OCI-M2 (cell line): Measurements from ENCODE around the gene CREB5.
"Not testable (repeated sequence)": the region's sequence is repeated elsewhere in the genome, so short reads cannot be mapped to it uniquely, and the experiment has no call there.

ENCODE experiments used
- DNase-seq: peaks from one replicate; lab custom pipeline; 2025; ENCODE audit not compliant: unreplicated experiment; lab: John Stamatoyannopoulos, UW

Gene CREB5, protein sequence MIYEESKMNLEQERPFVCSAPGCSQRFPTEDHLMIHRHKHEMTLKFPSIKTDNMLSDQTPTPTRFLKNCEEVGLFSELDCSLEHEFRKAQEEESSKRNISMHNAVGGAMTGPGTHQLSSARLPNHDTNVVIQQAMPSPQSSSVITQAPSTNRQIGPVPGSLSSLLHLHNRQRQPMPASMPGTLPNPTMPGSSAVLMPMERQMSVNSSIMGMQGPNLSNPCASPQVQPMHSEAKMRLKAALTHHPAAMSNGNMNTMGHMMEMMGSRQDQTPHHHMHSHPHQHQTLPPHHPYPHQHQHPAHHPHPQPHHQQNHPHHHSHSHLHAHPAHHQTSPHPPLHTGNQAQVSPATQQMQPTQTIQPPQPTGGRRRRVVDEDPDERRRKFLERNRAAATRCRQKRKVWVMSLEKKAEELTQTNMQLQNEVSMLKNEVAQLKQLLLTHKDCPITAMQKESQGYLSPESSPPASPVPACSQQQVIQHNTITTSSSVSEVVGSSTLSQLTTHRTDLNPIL

GRCh38 chr7:28411876-28412662 is at the start of gene CREB5:
TSS of gene CREB5 (plus strand) at chr7:28412518. CDS start at chr7:28412915, 397 bp downstream.
- DNase-seq = no peak

DNA sequence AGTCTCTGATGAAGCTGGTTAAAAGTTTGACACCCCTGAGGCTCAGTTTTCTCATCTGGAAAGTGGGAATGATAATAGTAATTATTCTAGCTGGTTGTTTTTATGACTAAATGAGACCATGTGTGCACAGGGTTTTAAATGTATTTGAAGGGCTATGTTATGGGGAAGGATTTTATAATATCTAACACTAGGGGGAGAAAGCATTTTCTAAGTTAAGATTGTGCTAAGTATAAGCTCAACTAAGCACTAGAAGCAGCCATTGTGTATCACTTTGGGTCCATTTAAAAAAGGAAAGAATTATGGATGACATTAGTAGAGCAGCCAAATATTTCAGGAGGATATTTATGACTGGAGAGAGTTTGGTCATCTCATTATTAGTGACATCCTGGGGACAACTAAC is 49.5 kb upstream of the CREB5 start:
- no peak for DNase-seq

DNA sequence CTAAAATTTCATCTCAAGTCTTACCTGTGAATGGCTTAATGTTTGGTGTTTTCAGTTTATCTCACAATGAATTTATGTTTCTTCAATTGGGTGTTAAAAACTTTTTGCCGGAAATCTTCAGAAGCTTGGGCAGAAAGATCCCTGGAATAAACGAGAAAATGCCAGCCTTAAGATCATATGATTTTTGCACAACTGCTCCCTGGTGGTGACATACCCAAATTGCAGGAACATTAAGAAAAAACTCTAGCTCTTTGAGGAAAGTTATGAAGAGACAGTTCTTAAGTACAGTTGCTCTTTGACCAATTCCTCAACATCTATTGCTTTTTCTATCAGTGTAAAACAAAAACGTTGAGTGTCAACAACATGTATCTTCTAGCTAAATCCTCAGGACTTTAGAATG is 48.2 kb upstream of the CREB5 start:
- no peak for DNase-seq

GRCh38 chr7:28369523-28369922 is 42.8 kb upstream of the CREB5 start:
- no peak for DNase-seq

GRCh38 chr7:28371846-28372245 is 40.5 kb upstream of the CREB5 start:
- no peak for DNase-seq

GRCh38 chr7:28373990-28374389 is 38.3 kb upstream of the CREB5 start:
- DNase-seq = no peak

DNA sequence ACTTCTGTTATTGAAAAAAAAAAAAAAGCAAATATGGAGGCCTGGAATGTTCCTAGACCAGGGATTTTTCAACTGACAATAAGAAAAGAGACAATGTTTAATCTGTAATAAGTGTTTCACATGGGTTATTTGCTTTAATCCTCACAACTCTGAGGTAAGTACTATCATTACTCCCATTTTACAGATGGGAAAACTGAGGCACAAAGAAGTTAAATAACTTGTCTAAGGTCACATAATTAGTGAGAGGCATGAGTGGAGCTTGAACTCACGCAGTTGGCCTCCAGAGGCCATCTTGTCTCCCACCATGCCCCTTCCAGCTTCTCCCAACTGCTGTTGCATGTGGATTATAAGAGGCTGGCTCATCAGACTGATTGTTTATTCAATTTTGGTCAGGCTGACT is 36.6 kb upstream of the CREB5 start:
- DNase-seq = no peak

DNA sequence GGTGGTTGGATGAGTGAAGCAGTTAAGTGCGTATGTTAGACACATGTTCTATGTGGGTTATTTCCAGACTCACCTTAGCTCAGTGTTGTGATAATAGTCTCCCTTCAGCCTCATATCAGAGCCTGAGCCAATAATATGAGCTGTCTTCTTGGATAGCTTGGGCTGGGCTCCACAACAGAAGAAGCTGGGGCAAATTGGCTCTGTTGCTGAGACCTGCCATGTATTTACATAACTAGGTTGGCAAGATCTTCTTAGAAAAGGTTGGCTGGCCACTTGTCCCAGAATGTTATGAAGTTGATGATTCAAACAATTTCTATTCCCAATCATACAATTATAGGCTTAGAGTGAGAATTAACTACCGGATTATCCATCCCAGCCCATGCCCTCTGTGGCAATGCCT is 35.7 kb upstream of the CREB5 start:
- DNase-seq = no peak

DNA sequence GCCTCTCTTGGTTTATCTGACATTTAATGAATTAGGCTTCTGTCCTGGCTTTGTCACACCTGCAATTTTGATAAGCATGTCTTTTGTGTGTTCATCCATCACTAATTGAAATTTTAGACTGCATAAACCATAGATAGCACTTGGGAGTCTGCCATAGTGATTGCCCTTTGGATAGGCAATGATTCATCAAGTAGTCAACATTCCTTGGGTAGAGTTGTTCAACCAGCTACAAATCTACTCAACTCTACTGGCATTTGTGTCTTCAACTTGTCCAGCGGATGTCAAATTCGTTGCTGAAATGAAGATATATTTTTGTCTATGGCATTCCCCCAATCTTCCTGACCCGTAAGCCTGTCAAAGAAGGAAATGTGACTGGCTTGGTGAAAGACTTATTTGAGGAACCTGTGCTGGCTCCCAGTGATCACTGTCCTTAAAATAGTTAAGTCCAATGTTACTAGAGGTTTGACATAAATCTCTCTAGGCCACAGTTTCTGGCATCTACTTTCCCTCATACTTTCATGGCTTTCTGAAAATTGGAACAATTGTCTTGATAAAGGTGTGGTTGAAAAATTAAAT is 33.7 kb upstream of the CREB5 start:
- DNase-seq = no peak

GRCh38 chr7:28381466-28381865 is 30.9 kb upstream of the CREB5 start:
- no peak for DNase-seq

DNA sequence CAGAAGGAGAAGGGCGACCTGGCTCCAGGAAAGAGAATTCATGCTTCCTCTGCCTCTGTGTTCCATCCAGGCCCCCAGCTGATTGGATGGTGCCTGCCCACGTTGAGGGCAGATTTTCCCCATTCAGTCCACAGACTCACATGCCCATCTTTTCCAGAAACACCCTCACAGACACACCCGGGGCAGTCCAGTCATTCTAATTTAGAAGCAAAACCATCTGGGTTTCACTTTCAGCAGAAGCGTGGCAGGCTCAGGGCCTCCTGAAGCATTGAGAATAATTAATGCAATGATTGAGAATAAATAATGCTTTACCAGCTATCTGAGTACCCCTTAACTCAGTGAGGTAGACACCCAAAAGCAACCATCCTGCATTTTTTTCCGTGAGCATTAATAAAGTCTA is 30.2 kb upstream of the CREB5 start:
- no peak for DNase-seq

DNA sequence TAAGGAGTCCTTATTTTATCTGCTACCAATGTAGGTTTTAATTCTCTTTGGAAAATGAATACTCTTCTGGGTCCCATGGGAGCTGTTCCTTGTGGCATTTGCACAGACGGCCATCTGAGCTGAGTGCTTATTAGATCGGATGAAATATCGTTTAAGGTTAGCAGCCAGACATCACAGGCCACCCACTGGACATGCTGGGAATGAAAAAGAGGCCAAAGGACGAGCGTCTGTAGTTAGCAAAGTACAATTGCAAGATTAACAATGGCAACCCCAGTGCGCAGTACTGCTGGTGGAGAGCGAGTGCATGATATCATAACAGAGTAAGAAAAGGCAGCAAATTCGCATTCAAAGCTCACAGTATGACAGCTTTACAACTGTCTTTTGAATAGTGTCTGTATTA is 28.3 kb upstream of the CREB5 start:
- DNase-seq = no peak

DNA sequence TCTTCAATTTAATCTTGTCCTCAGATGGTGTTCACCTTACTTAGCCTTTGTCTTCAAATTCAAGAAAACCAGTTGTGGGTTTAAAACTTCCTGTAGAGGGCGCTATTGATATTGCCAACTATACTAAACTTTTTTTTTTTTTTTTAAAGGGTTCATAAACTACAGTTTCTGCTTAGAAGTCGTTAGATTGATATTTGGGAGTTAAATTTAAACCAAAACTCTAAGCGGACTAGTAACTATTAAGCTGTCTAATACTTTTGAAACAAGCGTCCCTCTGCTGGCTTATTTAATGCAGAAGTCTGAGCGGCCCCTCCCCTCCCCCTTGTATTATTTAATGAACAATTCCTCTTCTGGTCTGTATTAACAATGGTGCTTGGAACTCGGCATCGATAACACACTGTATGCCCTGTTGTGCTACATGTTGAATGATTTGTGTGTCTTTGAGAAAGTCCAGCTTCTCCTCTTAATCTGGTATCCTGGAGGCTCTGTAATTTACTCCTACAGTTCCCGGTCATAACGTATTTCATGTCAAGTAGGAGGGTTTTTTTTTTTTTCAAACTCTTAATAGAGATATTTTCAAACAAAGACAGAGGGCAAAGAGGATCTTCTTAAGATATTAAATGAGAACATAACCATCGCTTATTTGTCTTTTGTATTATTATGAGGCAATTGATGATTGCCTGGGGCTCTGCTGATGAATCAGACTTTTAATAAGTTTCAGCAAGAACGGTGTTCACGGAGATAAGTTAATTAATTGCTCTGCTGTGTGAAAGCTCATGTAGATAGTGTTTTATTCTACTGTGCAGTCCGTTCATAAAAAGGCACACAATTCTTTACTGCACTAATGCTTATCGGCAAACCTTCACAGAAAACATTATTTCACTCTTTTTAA is 22.6 kb upstream of the CREB5 start:
- no peak for DNase-seq

DNA sequence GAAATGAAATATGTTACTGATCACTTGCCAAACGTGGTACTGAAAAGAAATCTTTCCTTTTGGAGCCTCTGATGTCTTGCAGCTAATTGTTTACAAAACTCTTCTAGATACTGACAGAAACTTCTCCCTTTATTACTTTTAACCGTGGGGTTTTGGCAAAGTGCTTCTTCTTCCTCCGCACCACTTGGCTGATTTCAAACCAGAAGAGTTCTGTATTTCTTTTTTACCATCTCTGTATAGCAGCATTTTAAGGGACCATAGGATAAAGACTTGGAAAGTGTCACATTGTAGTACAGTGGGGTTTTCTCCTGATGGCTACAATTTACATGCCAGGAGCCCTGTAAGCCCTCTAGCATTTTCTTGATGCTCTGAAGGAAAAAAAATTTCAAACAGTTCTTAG is 21.9 kb upstream of the CREB5 start:
- DNase-seq = no peak

GRCh38 chr7:28392289-28392688 is 20.0 kb upstream of the CREB5 start:
- no peak for DNase-seq

DNA sequence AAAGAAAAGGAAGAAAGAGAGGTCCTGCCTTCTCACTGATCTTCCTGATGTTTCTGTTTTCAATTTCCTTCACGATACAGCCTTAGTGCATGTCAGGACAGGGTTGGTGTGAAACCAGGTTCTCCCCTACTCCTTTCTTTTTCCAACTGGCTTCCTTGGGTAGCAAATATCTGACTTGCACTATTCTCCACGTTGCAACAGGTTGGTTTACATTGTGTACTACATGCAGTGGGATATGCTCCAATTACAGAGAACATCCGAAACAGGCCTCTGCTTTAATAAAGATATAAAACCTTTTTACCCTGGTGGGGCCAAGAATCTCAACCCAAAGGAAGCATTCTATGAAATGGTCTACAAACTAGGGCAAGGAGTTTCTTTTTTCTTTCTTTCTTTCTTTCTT is 16.9 kb upstream of the CREB5 start:
- no peak for DNase-seq

DNA sequence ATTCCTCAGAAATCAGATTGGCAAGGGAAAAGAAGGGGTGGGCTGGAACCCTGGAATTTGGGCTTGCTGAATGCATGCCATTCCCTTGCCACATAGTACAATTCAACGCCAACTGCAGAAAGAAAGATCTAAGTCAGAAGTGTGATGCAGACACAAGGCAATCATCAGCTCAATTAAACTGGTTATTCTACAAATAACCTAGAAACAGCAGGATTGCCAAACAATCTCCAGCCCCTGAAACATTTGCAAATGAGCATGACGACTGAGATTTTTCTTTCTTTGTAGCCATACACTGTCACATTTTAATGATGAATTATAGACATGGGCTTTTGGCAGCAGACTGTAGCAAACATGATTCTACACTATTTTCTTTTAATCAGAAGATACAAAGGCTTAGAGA is 16.5 kb upstream of the CREB5 start:
- DNase-seq = no peak

GRCh38 chr7:28397141-28397540 is 15.2 kb upstream of the CREB5 start:
- DNase-seq = no peak

DNA sequence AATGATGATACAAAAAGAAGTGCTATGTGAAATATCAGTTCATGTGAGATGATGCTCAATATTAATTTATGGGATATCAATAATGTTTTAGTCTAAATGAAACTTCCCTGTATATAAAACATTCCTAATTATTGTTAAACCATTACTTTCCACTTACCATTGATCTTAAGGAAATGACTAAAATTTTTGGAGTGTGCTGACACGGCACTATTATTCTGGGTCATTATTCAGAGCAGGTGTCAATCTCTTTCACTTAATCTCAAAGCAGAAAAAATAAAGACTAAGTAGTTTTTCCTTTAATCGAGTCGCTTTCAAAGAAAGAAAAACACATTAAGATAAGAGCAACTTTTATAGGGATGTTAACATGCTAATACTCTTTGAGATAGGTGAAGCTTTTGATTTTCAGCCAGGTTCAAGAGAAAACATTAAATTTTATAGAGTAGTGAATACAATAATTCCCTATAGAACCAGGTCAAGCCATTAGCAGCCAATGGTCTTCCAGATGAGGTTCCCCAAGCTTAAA is 11.4 kb upstream of the CREB5 start:
- no peak for DNase-seq

- not testable (repeated sequence) for DNase-seq
These were observed 10.8 kb upstream of the CREB5 start for GRCh38 chr7:28401567-28401966.

DNA sequence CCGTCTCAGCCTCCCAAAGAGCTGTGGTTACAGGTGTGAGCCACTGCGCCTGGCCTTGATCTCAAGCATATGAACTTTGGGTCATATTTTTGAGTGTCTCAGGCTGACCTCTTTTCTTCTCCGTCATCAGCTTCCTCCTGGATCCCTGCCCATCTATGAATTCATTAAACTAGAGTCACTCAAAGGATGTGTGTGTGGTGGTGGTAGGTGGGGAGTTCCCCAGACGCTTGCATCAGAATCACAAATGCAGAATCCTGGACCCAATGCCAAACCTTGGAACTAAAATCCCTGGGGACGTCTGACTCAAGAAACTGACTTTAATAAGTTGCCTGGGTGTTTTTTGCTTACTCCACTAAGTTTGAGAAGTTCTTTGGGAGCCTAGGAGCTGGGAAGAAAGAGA is 6.7 kb upstream of the CREB5 start:
- DNase-seq = no peak
